IPS-NIHi7 (cell line): ENCODE results near the gene ADAMTS14.

ENCODE experiments used
- DNase-seq: peaks from one replicate; pipeline ENCODE4 v3.0.0; 2012; ENCODE audit warnings: mixed read lengths; ENCODE audit errors: extremely low spot score

Gene ADAMTS14

DNA sequence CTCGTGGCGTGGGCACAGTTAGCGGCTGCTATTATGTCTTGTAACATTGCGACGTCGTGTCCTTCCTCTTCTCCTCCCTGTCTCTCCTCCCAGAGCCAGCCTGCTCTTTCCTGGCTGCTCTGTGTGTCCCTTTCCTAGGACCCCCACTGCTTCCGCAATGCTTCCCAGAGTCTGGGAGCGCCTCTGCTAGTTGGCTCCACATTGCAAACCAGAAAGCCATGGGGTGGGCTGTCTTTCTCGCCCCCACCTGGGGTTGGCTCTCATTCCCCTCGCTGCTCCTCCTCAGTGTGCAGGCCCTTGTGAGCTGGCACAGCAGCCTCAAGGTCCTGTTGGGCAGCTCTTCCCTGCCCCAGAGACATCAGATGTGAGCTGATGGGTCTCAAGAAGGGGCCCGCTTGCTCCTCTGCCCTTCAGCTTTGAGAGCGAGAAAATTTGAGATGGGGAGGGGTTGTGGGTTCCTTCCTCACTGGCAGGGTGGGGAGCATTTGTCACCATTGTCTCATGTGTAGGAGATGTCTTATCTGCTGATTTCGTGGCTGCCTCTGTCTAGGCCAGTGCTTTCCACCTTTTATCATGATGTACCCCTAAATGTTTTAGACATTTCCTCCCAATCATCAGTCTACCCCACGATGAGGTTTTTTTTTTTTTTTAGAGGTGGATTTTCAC lies 3.3 kb downstream of the ADAMTS14 start:
- DNase-seq: no peak

DNA sequence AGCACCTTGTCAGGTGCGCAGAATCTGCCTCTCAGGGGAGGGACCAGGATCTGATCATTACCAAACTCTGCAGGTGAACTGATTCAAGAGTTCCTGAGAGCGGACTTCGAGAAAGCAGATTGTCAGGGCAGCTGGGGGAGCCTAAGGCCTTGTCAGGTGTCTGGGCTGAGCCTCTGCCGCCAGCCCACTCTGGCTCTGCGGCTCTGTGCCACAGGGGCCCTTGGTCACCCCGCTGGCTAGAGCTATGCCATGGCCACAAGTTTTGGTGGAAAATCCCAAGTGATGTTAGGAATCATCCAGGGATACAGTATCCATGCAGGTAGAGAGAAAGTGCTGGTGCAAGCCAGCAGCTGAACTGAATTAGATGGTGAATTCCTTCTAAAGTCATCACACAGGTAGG lies 4.2 kb downstream of the ADAMTS14 start:
- no peak for DNase-seq

DNA sequence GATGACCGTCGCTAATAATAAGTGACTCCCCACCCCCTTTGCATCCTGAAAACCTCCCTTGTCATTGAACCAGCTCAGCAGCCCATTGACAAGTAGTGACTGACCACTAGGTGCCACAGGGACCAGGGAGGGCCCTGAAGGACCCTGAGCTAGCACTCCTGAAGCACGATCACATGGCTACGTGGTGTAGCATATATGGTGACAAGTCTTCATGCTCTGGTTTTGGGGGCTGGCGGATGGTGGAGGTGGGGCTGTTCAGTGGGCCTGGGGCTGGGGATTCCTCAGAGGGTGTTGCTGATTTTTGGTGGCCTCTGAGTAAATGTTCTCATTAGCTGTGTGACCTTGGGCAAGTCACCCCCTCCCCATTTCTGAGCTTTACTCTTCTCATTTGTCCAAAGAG lies 4.7 kb downstream of the ADAMTS14 start:
- DNase-seq: no peak

DNA sequence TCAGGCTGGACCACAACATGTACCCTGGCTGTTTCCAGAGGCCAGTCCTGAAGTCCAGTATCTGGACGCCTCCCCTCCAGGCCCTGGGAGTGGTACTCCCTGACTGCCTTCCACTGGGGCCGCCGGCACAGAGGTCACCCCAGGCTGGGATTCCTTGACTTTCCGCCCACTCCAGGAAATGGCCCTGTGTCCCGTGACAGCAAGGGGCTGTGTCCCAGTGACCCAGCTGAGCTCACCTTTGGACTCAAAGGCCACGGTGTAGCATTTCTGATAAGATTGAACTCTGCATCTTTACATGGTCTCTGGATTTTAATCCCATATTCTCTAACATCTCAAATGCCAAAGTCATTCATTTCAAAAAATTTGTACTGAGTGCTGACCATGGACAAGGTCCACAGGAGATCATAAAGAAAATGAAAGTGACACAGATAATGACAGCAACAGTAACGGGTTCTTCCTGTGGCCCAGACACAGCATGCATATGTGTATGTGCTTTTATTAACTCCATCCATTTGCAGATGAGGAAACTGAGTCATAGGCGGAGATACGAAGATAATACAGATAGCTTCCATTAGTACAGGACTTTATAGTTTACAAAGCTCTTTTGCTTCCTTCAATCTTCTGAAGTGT lies 5.4 kb downstream of the ADAMTS14 start:
- DNase-seq: no peak

DNA sequence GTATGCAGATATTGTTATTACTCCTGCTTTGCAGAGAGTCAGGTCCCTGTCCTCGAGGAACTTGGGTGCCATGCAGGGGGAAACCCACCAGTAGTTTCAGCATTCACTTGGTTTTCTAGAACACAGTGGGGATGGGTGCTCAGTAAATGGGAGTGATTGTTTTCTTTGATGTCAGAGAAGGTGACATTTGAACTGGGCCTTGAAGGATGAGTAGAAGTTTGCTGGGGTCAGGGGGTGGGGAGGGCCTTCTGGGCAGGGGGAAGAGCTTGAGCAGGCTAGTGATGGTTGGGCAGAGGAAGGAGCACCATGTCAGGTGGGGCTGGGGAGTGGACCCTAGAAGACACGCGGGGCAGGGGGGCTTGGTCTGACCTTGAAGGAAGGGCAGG lies 5.9 kb downstream of the ADAMTS14 start:
- no peak for DNase-seq

DNA sequence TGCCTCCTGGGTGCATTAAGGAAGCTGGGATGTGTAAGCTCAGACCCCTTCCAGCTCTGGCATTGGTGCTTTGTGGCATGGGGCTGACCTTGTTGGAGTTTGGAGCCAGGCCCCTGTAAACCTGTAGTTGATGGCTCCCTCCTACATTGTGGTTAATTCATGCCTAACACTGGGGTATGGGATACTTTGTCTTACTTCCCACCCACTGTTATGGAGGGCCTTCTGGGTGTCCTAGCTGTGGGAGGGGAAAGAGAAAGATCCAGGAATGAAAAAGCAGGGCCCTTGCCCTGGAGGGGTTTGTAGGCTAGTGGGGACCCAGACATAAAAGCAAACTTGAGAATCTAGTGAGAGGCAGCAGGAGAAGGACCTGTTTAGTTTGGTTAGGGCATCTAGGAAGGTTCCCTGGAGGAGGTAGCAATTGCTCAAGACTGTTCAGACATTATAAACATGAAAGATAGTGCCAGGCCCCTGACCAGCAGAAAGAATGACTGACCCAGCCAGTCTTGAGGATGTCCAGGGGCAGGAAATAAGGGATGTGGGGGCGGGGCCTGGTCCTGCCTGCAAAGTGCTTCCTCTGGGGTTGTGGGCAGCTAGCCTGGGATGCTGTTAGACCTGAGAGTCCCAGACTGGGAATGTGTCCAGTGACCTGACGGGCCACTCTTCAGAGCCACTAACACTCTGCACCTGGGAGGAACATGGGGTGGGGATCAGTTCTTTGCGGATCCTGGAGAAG lies 6.6 kb downstream of the ADAMTS14 start:
- no peak for DNase-seq

DNA sequence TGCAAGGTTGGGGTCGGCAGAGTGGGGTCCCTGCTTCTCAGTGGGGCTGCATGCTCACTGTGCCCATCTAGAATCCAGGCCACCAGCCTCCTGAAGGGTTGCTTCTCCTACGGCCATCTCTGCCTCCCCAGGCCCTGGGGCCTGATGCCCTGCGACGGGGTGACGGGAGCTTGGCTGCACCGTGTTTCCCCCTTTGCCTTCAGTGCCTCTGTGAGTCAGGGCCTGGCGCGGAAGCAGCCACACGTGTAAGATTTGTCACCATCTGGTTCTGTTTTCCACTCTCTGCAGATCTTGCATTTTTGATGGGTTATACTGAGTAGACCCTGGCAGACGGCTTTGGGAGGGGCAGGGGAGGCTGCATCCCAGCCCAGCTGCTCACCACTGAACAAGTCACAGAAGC lies 7.2 kb downstream of the ADAMTS14 start:
- no peak for DNase-seq

DNA sequence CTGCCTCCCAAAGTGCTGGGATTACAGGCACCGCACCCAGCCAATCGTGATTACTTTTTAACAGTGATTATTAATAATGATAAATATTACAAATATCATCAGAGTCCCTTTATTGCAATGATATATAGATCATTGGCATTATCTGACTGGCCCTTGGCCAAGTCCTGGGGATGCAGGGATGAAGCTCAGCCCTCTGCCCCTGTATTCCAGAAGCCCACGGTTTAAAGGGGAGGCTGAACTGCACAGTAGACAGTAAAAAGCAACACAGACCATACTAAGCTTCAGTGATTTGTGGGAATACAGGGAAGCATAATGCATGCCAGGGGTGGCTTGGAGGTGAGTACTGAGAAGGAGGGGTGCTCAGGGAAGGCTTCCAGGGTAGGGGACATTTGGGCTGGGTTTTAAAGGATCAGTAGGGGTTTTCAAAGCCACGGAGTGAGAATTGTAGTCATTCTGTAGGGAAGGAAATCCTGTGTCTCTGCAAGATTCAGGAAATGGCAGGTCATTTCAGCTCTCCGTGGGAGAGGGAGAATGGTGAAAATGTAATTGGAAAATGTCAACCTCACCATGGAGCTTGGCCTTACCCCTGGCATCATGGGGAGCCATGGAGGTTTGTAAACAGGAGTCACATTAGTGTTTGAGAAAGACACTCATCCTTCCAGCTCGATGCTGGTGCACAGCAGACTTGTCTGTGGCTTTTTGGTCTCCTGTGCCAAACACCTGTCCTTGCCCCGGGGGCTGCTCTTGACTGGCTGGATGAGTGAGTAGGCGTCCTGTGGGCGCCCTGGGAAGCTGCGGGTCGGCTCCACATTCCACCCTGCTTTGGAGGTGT lies 8.8 kb downstream of the ADAMTS14 start:
- DNase-seq: no peak

DNA sequence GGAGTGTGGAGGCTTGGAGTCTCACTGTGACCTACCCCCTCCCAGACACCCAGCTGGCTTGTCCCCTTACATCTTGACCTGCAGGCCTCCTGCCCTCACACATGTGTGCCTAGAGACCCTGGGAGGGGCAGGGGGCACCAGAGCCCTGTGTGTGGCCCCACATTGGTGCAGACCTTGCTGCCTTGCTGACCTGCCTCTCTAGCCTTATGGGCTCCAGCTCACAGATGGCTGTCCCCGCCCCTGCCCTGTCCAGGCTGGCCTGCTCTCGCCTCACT lies 9.4 kb downstream of the ADAMTS14 start:
- no peak for DNase-seq

DNA sequence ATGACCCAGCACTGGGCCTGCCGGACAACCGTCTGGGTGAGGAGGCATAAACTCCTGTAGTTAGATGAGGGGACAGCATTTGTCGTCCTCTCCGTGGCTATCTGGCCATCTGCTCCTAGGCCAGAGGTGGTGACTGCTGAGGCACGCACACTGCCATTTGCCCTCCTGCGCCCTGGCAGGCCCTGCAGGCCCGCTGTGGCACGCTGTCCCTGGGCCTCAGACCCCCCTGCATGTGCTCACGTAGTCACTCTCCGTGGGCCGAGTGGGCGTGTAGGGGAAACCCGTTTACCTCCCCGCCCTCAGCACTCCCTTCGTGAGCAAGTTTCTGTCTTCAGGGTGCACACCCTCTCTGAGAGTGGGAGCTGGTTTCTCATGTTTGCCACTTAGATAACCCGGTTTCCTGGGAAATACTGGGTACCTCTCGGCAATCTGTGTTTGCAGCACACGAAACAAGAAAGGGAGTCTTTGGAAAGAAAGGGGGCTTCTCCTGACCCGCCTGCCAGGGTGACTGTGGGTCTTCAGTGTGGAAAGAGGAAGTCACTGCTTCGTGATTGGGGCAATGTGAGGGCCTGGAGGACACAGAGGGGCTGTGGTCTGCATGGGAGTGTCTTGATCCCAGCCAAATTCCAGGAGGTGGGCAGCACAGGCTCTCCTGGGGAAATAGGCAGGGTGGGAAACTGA lies 10.8 kb downstream of the ADAMTS14 start:
- no peak for DNase-seq

DNA sequence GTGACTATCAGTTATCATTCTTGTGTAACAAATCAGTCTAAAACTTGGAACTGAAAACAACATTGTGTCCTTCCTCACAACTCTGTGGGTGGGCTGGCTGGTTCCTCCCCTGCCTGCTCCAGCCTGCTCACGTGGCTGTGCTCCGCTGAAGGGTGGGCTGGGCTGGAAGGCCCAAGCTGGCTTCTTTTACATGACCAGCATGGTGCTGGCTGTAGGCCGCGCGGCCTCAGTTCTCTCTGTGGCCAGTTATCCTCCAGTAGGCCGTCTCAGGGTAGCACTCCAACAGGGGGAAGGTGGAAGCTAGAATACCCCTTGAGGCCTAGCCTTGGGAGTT lies 11.3 kb downstream of the ADAMTS14 start:
- DNase-seq: no peak

DNA sequence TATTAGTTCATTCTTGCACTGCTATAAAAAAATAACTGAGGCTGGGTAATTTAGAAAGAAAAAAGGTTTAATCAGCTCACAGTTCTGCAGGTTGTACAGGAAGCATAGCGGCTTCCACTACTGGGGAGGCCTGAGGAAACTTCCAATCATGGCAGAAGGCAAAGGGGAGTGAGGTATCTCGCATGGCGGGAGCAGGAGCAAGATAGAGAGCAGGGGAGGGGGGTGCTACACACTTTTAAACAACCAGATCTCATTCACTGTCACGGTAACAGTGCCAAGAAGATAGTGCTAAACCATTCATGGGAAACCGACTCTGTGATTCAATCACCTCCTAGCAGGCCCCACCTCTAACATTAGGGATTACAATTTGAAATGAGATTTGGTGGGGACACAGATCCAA lies 11.6 kb downstream of the ADAMTS14 start:
- no peak for DNase-seq

DNA sequence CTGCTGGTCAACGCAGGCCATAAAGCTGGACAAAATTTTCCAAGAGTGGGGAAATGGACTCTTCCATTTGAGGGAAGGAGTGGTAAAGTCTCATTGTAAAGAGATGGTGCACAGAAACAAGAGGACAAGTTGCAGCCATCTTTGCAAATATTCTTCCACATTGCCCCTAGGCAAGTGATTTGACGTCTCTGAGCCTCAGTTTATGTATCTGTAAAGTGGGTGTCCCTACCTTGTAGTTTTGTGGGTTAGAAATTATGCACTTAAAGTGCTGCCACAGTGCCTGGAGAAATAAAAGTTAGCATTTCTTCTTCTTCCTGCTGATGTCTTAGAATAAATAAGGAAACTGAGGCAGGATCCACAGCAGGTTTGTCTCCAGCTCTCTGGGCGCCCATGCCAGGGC lies 12.1 kb downstream of the ADAMTS14 start:
- no peak for DNase-seq

DNA sequence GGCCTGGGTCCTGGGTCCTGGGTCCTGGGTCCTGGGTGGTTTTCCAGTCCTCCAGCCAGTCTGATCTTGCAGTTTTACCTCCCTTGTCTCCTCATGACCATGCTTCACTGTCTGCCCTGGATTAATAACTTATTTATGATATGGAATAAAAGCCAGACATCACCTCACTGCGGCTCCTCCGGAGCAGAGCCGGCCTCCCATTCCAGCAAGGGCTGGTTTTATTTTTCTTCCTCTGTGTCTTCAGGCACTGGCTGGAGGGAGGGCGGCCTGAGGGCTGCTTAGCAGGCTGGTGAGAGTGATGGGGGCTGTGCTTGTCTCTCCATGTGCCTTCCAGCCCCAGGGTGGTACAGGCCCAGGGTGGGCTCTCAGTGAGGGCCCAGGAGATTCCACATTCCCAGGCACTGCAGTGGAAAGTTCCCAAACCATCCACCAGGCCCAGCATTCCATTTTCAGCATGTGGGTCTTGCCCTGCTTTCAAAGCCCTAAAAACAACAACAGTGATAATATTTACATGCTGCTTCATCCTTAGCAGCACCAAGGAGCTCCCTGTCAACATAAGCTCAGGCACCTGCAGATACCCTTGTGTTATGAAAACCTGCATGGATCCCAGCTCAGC lies 12.6 kb downstream of the ADAMTS14 start:
- DNase-seq: no peak

DNA sequence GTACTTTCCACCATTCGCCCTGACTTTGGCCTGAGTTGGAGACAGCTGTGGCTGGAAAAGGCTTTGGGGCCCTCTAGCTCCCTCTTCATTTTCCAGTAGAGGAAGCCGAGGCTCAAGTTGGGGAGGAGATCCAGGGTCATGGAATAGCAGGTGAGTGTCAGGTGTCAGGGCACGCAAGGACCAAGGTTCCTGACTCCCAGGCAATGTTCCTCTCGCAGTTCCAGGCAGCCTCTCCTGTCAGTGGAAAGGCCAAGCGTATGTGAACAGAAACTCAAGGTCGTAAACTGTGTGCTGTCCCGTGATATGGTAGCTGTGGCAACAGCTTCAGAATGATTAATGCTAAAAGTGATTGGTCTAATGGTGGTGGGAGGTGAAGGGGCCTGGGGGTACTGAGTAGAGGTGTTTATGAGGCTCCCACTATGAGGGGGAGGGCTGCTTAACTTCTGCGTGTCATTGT lies 13.2 kb downstream of the ADAMTS14 start:
- DNase-seq: no peak

DNA sequence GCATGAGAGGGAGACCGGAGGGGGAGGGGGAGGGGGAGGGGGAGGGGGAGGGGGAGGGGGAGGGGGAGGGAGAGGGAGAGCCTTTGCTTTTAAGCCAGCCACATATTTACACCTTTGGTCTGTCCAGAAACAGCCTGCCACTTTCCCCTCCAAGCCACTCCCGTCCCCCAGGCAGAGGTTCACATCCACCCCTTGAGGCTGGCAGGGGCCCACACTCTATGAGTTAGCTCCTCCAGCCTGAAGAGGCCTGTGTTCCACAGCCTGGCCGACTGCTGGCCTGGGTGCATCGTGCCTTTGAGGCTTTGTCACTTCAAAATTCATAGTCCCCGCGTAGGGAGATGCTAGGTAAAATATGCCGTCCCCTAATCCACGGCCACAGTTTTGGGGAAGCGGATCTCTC lies 16.5 kb downstream of the ADAMTS14 start:
- DNase-seq: no peak

DNA sequence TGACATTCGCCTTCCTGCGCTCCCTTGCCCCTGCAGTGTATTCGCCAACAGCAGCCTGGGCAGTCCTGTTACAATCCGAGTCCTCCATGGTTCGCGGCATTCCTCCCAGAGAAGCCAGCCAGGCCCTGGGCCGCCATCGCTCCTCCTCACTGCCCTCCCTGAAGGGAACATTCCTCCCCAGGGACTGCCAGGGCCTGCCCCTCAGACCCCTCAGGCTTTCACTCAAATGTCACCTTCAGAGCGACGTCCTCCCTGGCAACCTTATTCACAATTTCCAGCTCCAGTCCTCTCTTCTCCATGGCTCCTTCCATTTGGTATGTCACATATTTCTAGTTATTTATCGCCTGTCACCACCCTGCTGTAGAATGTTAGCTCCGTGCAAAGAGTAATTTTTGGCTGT lies 17.4 kb downstream of the ADAMTS14 start:
- DNase-seq: no peak

DNA sequence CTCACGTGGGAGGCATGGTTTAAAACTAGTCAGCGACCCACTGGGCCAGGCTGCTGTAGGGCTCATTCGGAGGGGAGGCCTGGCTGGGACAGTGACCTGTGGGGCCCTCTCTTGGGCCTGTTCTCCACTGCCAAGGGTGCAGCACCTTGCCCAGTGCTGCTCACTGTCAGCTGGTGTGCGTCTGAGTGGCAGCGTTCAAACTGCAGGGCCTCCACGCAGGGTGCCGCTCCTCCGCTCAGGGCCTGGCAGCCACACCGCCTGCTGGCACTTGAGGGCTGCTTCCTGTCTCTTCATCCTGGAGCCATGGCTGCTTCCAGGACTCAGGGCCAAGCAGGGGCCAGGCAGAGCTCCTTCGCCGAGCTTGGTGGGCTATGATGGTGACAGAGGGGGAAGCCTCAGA lies 18.3 kb downstream of the ADAMTS14 start:
- no peak for DNase-seq

DNA sequence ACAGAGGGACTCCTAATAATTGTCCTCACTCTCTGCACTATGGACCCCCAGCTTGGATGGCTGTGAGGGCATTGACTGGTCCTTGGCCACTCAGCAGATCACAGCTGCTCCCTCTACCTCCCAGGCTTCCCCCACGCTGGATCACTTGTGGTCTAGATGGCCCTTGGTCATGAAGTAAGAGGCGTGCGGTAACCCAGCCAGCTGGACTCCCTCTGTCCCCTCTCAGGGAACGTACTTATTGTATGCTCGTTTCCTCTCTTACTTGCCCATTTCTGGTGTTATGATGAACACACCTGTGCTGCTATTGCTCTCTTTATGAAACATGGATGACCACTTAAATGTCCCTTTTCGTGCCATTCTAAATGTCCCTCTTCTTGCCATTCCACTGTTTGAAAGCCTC lies 19.3 kb downstream of the ADAMTS14 start:
- DNase-seq: no peak

DNA sequence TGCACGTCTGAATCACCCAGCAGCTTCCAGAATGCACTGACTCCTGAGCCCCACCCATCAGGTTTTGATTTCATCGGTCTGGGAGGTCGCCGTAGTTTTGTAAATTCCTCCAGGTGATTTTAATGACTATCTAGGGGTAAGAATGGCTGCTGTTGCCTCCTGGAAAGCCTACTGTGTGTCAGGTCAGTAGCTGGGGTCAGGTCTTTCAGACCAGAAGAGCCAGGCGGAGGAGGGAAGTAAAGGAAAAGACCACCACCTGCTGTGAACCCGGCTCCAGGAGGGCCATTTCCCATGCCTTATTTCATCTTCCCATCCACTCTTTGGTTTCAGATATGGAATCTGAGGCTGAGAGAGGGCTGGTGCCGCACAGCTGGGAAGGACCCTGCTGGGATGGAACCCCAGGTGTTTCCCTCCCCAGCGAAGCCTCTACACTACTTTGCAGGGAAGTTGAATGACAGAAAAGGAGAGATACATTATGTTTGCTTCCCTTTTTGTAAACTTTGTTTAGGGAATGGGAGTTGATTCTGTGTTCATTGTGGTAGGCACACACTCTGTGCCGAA lies 19.8 kb downstream of the ADAMTS14 start:
- DNase-seq: no peak

DNA sequence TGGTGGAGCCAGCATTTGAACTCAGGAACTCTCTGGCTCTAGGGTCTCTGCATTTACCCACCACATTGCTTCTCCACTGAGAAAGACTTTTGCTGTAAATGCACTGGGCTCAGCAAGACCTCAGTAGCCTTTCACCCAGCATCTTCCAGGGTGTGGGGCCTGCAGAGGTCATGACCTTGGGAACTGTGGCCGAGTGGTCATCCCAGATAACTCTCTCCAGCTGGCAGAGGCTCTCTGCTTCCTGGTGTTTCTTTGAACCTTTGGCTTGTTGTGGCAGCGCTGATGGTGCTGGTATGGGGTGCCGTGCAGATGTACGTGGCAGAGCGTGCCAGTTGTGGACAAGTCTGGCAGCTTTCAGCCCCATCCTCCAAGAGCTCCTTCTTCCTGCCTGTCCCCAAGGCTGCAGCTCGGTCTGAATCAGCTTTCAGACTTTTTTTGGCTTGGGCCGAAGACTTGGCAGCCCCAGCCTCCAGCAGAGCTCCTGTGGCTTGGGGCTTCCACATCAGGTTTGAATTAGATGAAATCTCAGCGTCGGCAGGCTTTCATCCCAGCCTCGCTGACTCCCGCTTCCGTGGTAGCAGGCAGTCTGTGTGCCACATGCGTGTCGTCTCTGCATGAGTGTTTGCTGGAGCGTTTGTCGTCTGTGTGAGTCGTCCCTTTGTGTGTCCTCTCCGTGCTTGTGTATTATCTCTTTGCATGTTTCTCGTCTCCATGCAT lies 21.5 kb downstream of the ADAMTS14 start:
- DNase-seq: no peak
